Heart left ventricle (tissue), 16 donors: Measurements from ENCODE around the gene TEX2. TPM values are rescaled to one million over a fixed set of nuclear protein-coding genes. Genes with fewer than 3 reads are reported as not detected.

ENCODE experiments used
- ATAC-seq, 4 donors: fragments of 200-7000 bp; cut with Tn5 transposase; one replicate each; pipeline ENCODE4 v1.9.1; 2020 to 2022; ENCODE audit warnings: moderate library complexity in 4 of 4, mild to moderate bottlenecking in 3 of 4, moderate number of reproducible peaks in 1 of 4
- DNase-seq, 5 donors: peaks; one replicate each; pipeline ENCODE4 v3.0.0-alpha.2; 2020
- H3K27ac ChIP-seq, 12 donors: fragments of 200-600 bp; sonication (generic) in 4 of 12; one replicate each; pipeline versions ENCODE4 v1.5.0 to v1.8.0; 2016 to 2022; ENCODE audit warnings: mild to moderate bottlenecking in 2 of 12
- H3K27me3 ChIP-seq, 9 donors: fragments of 200-600 bp; sonication (generic) in 2 of 9; one replicate each; pipeline versions ENCODE4 v1.5.1 to v1.8.0; 2016 to 2022; ENCODE audit warnings: mild to moderate bottlenecking in 3 of 9
- H3K36me3 ChIP-seq, 9 donors: fragments of 200-600 bp; sonication (generic) in 2 of 9; one replicate each; pipeline versions ENCODE4 v1.5.0 to v1.8.0; 2018 to 2022; ENCODE audit warnings: mild to moderate bottlenecking in 2 of 9
- H3K4me1 ChIP-seq, 12 donors: fragments of 200-600 bp; sonication (generic) in 4 of 12; one replicate each; pipeline versions ENCODE4 v1.5.0 to v1.8.0; 2016 to 2022; ENCODE audit warnings: mild to moderate bottlenecking in 3 of 12
- H3K4me3 ChIP-seq, 12 donors: fragments of 200-600 bp; sonication (generic) in 4 of 12; one replicate each; pipeline versions ENCODE4 v1.5.0 to v1.8.0; 2017 to 2022; ENCODE audit warnings: mild to moderate bottlenecking in 9 of 12, moderate library complexity in 4 of 12
- H3K9me3 ChIP-seq, 12 donors: fragments of 200-600 bp; sonication (generic) in 4 of 12; one replicate each; pipeline versions ENCODE4 v1.5.0 to v1.8.0; 2016 to 2022; ENCODE audit warnings: mild to moderate bottlenecking in 1 of 12
- POLR2A ChIP-seq, 2 donors: fragments of 450-650 bp; IDR thresholded peaks; one replicate each; pipeline ENCODE4 v1.6.1; 2017; ENCODE audit warnings: antibody characterized with exemption in 2 of 2, mild to moderate bottlenecking in 2 of 2, moderate library complexity in 2 of 2
- WGBS, 4 donors: extraction: QIAGEN DNeasy Blood & Tissue Kit in 2 of 4; methylation state at CpG; one replicate each; pipeline versions ENCODE4 v1.1.5 to v1.1.7; 2013 to 2018; 5-methylcytosine and 5-hydroxymethylcytosine counted together
- intact Hi-C, 10 donors: fragments of 100-400 bp; cut with DNase I; formaldehyde crosslinking; loops; one replicate each; pipeline versions ENCODE4 v1.11.1 to v1.14.2; 2022
- polyA plus RNA-seq, 2 donors: library from polyadenylated mRNA; stranded (reverse); fragments of 200-250 nt; gene quantifications; one replicate each; pipeline ENCODE4 v1.2.3, GENCODE V29; 2013
- total RNA-seq, 9 donors: library from RNA; depleted of rRNA in 2 of 9; stranded (reverse); fragments of >200 nt in 2 of 9; fragmentation: NEBNext Ultra II Directional in 3 of 9; extraction: Animal tissue kit (Norgen Biotek cat#: 25700) in 3 of 9; gene quantifications; one replicate each; pipeline versions ENCODE4 v1.1.0 to v1.2.4, GENCODE V29; 2016 to 2023
- TF ChIP-seq, protein P1 (sequence below), 12 donors: fragments of 200-600 bp; sonication (generic) in 4 of 12; IDR thresholded peaks; one replicate each; pipeline versions ENCODE4 v1.5.0 to v1.8.0; 2018 to 2022; ENCODE audit warnings: antibody characterized with exemption in 12 of 12, mild to moderate bottlenecking in 5 of 12
- donor health status: ischemic (EF 13 %, LVEDD 7.1; RV severe dilation, severe dysfunction).
- donor health status: healthy with polysubstance abuse.
- donor health status: DM: no; HTN: yes; CAD: no.
- donor health status: DM: no; HTN: no; CAD: no.
- donor health status: ischemic (EF 25% LVEDD 6.9; RV normal size, moderate dysfunction).
- donor health status: ischemic (EF 25% LVEDD 5.7; RV mildly dilated, moderate dysfunction).
- donor health status: healthy.
- donor health status: DM: yes; HTN: yes; CAD: no.
- donor health status: ischemic (EF 35%, LVEDD 5.7; RV mildly dilated, moderate dysfunction).
- donor health status: nonischemic (EF 11% LVEDD 7.7; RV severe dilation, severe dysfunction).
- donor health status: DM: yes; HTN: yes; CAD: no.
- donor health status: PGD.
- donor health status: ischemic (EF 29% LVEDD 5.4; RV normal size, mild dysfunction).
- donor health status: nonischemic (EF 23%, LVEDD 6.1; RV moderate dilation, normal function).

TEX2 gene
- total and polyA plus RNA-seq, 11 donors: 16.8 to 55.8 (median 50.5) TPM

DNA sequence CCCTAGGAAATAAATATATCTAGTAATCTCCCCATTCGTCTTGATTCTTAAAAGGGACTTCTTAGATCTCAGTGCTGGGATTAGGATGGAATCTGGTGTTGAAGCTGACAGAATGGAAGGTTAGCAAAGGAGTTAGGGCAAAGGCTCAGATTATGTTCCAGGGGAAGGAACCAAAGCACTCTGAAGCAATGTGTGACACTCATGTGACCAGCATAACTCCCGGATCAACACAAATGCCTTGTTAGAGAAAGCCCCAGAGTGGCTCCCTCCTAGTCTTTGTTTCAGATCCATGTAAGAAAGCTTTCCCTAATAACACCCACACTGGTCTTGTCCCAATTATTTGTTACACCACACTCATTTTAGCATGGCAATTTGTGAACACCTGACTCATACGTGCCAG, 70.5 kb downstream of the TEX2 start:
- Histone ChIP-seq H3K27ac (peak overlapping the region in 1 of 12 donors; percentile 4), H3K4me3 (no peak overlapping the region), H3K36me3 (peaks cover 0 to 28% (median 10%) of the 10 kb centered on the region in 9 donors), H3K27me3 (no peaks in the 10 kb centered on the region), H3K9me3 (peaks cover 0 to 12% (median 5%) of the 10 kb centered on the region in 12 donors), H3K4me1 (peaks cover 0 to 40% (median 18%) of the 10 kb centered on the region in 12 donors)
- TF ChIP-seq, protein P1, sequence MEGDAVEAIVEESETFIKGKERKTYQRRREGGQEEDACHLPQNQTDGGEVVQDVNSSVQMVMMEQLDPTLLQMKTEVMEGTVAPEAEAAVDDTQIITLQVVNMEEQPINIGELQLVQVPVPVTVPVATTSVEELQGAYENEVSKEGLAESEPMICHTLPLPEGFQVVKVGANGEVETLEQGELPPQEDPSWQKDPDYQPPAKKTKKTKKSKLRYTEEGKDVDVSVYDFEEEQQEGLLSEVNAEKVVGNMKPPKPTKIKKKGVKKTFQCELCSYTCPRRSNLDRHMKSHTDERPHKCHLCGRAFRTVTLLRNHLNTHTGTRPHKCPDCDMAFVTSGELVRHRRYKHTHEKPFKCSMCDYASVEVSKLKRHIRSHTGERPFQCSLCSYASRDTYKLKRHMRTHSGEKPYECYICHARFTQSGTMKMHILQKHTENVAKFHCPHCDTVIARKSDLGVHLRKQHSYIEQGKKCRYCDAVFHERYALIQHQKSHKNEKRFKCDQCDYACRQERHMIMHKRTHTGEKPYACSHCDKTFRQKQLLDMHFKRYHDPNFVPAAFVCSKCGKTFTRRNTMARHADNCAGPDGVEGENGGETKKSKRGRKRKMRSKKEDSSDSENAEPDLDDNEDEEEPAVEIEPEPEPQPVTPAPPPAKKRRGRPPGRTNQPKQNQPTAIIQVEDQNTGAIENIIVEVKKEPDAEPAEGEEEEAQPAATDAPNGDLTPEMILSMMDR (IDR thresholded peaks at IDR 0.05): no peak
- no peak for TF ChIP-seq POLR2A (IDR thresholded peaks at IDR 0.05)
- no peak for ATAC-seq
- no peak for DNase-seq
- WGBS, 4 donors: 50 to 60% (median 54%) methylated on average over 3 of the region's 3 CpGs
- intact Hi-C loops: no loop called here

DNA sequence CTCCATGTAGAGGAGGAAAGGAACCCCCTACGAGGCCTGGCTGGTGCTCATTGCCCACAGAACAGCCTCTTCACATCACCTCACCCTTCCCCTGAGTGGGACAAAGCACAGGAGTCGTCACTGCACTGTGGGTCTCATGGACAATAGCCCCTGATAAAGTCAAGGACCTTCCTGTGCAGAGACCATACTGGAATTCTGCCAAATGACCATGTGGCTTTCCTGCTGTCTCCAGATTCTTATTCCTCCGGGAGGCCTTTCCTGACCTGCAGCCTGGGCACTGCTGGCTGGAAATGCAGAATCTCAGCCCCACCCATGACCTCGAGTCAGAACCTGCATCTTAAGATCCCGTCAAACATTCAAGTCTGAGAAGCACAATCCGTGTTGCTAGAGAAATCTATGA, 72.6 kb downstream of the TEX2 start:
- Histone ChIP-seq H3K27me3 (no peaks in the 10 kb centered on the region), H3K4me3 (no peak overlapping the region), H3K9me3 (no peaks in the 10 kb centered on the region), H3K4me1 (peaks cover 0 to 40% (median 17%) of the 10 kb centered on the region in 12 donors), H3K27ac (peak overlapping the region in 3 of 12 donors; percentile 1 to 43 (median 13)), H3K36me3 (peaks cover 0 to 37% (median 18%) of the 10 kb centered on the region in 9 donors)
- ATAC-seq (peak; percentile 42 to 87 (median 69)), DNase-seq (peak in 3 of 5 donors; percentile 36 to 54 (median 47))
- WGBS, 4 donors: 13 to 26% (median 25%) methylated on average over 6 of the region's 6 CpGs
- intact Hi-C loops: loop anchor here in 2 of 10 donors (1.0 kb wide), 2 partner anchors 43 to 50 kb away; no protein-coding TSS in a partner anchor
- TF ChIP-seq, protein P1 (IDR thresholded peaks at IDR 0.05): no peak
- no peak for TF ChIP-seq POLR2A (IDR thresholded peaks at IDR 0.05)

DNA sequence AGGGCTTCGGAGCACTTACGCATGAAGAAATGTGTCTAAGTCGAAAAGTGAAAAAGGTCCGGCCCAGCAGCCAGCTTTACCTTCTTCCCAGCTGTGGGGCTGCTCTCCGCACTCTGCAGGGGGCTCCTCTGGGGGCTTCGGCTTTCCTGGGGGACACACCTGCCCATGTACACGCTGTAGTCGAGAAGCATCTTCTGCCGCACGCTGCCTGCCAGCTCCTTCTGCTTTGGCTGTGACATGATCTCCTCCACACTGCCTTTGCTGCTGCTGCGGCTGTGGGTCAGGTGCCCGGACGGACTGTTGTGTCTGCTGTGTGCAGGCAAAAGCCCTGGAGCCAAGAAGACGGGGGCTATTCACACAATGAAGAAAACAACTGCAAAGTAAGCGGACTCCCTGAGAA, 75.0 kb downstream of the TEX2 start:
- Histone ChIP-seq H3K9me3 (no peaks in the 10 kb centered on the region), H3K36me3 (peaks cover 0 to 37% (median 14%) of the 10 kb centered on the region in 9 donors), H3K27ac (no peak overlapping the region), H3K4me1 (peaks cover 0 to 50% (median 14%) of the 10 kb centered on the region in 12 donors), H3K27me3 (no peaks in the 10 kb centered on the region), H3K4me3 (no peak overlapping the region)
- WGBS, 4 donors: 96 to 99% (median 97%) methylated on average over 15 of the region's 15 CpGs
- no peak for TF ChIP-seq POLR2A (IDR thresholded peaks at IDR 0.05)
- TF ChIP-seq, protein P1 (IDR thresholded peaks at IDR 0.05): no peak
- DNase-seq (no peak), ATAC-seq (no peak)
- intact Hi-C loops: no loop called here

DNA sequence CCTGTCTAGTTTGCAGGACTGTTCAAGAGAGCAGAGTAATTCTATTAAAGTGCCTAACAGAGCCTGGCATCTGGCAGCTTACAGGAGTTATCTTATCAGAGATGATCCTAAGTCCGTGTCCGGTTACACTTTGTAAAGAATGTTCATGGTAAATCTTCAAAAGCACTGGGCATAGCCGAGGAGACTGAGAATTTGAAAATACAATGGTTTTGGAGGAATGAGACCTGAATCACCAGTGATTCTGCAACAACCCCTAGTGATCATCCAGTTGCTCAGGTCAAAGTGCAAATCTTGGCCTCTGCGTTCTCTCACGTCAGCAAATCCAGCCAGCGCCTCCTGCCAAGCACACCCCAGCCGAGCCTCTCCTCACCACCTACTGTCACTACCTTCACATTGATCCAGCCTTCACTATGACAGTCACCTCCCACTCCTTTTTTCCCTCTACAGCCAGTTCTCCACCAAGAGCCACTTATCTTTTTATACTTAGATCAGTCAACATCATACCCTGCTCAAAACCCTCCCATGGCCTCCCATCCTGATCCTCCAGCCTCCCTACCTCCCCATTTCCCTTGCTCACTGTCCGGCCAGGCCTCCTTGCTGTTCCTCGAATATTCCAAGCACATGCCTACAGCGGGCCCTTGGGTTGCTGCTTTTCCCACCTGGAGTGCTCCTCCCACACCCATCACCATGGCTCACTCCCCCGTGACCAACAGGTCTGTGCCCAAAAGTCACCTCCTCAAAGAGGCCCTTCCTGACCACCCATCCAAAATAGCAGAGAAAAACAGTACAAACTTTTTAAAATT, 75.8 kb downstream of the TEX2 start:
- intact Hi-C loops: no loop called here
- peaks cover 0 to 29% (median 14%) of the 10 kb centered on the region in 9 donors for H3K36me3 ChIP-seq
- no peak overlapping the region for H3K27ac ChIP-seq
- ATAC-seq: no peak
- H3K4me3 ChIP-seq: no peak overlapping the region
- no peak for DNase-seq
- H3K9me3 ChIP-seq: no peaks in the 10 kb centered on the region
- WGBS, 4 donors: 78 to 85% (median 81%) methylated on average over 11 of the region's 11 CpGs
- TF ChIP-seq, protein P1 (IDR thresholded peaks at IDR 0.05): no peak
- no peak for TF ChIP-seq POLR2A (IDR thresholded peaks at IDR 0.05)
- peaks cover 0 to 43% (median 11%) of the 10 kb centered on the region in 12 donors for H3K4me1 ChIP-seq
- H3K27me3 ChIP-seq: no peaks in the 10 kb centered on the region
